Lower lobe of right lung (tissue), 2 donors: ENCODE data around the gene GALNS. TPM values are rescaled to one million over a fixed set of nuclear protein-coding genes. Genes with fewer than 3 reads are reported as not detected.
A peak's percentile ranks its signal among the peaks of the same experiment; 100 is the strongest.

Experiments
- ATAC-seq, 2 donors: fragments of 200-7000 bp; cut with Tn5 transposase; one replicate each; pipeline ENCODE4 v1.9.1; 2020 to 2022; ENCODE audit warnings: mild to moderate bottlenecking in 2 of 2, moderate library complexity in 2 of 2
- DNase-seq: peaks from one replicate; pipeline ENCODE4 v3.0.0-alpha.2; 2020
- H3K27ac ChIP-seq: fragments of 200-600 bp; one replicate; pipeline ENCODE4 v1.8.0; 2022
- H3K27me3 ChIP-seq: fragments of 200-600 bp; one replicate; pipeline ENCODE4 v1.8.0; 2022; ENCODE audit warnings: low read depth
- H3K36me3 ChIP-seq: fragments of 200-600 bp; one replicate; pipeline ENCODE4 v1.8.0; 2022; ENCODE audit warnings: mild to moderate bottlenecking
- H3K4me1 ChIP-seq: fragments of 200-600 bp; one replicate; pipeline ENCODE4 v1.8.0; 2022
- H3K4me3 ChIP-seq: fragments of 200-600 bp; one replicate; pipeline ENCODE4 v1.8.0; 2022; ENCODE audit warnings: mild to moderate bottlenecking
- H3K9me3 ChIP-seq: fragments of 200-600 bp; one replicate; pipeline ENCODE4 v1.8.0; 2022
- CTCF ChIP-seq: fragments of 200-600 bp; IDR thresholded peaks from one replicate; pipeline ENCODE4 v1.8.0; 2022; ENCODE audit warnings: antibody characterized with exemption, mild to moderate bottlenecking
- intact Hi-C: fragments of 100-400 bp; cut with DNase I; formaldehyde crosslinking; loops from one replicate; pipeline ENCODE4 v1.11.0; 2022
- total RNA-seq: library from RNA; stranded (reverse); fragmentation: NEBNext Ultra II Directional; extraction: Animal tissue kit (Norgen Biotek cat#: 25700); gene quantifications from one replicate; pipeline ENCODE4 v1.2.1, GENCODE V29; 2021
- donor health status: DM: no; HTN: yes; CAD: no; lungs with severe emphysema.

GALNS gene
- total RNA-seq, 1 donor from 2014 or later: 48.5 TPM

- intact Hi-C loops: no loop called here
- H3K4me1 ChIP-seq: peaks cover 68% of the 10 kb centered on the region
Observed at GRCh38 chr16:88780142-88781062, 76.3 kb downstream of the GALNS start.

GRCh38 chr16:88779406-88780141, 77.2 kb downstream of the GALNS start:
- Histone ChIP-seq H3K27ac (peak overlapping the region; percentile 94), H3K36me3 (peaks cover 7% of the 10 kb centered on the region), H3K4me3 (no peak overlapping the region), H3K4me1 (peaks cover 74% of the 10 kb centered on the region), H3K27me3 (no peaks in the 10 kb centered on the region), H3K9me3 (no peaks in the 10 kb centered on the region)
- intact Hi-C loops: no loop called here
- ATAC-seq (no peak), DNase-seq (no peak)
- TF ChIP-seq CTCF: no peak

More at GRCh38 chr16:88780142-88781062, 76.3 kb downstream of the GALNS start:
- Histone ChIP-seq H3K27ac (peak overlapping the region; percentile 94), H3K27me3 (no peaks in the 10 kb centered on the region), H3K4me3 (peak overlapping the region; percentile 71), H3K9me3 (no peaks in the 10 kb centered on the region), H3K36me3 (peaks cover 7% of the 10 kb centered on the region)
- no peak for TF ChIP-seq CTCF
- DNase-seq (no peak), ATAC-seq (no peak)

- intact Hi-C loops: no loop called here
- Histone ChIP-seq H3K4me3 (no peak overlapping the region), H3K27ac (no peak overlapping the region), H3K27me3 (no peaks in the 10 kb centered on the region), H3K36me3 (peaks cover 7% of the 10 kb centered on the region), H3K4me1 (peaks cover 77% of the 10 kb centered on the region), H3K9me3 (no peaks in the 10 kb centered on the region)
- no peak for DNase-seq
- TF ChIP-seq CTCF: no peak
- ATAC-seq: no peak
Observed at GRCh38 chr16:88778541-88779065, 78.1 kb downstream of the GALNS start.

- no peak for DNase-seq
- TF ChIP-seq CTCF: no peak
- Histone ChIP-seq H3K27ac (no peak overlapping the region), H3K4me1 (peaks cover 77% of the 10 kb centered on the region), H3K36me3 (peaks cover 7% of the 10 kb centered on the region), H3K9me3 (no peaks in the 10 kb centered on the region), H3K27me3 (no peaks in the 10 kb centered on the region), H3K4me3 (no peak overlapping the region)
- intact Hi-C loops: no loop called here
- ATAC-seq: no peak
Observed at GRCh38 chr16:88778271-88778525, 78.5 kb downstream of the GALNS start.

- Histone ChIP-seq H3K9me3 (no peaks in the 10 kb centered on the region), H3K4me3 (no peak overlapping the region), H3K27me3 (no peaks in the 10 kb centered on the region), H3K36me3 (peaks cover 7% of the 10 kb centered on the region), H3K4me1 (peaks cover 77% of the 10 kb centered on the region), H3K27ac (no peak overlapping the region)
- intact Hi-C loops: no loop called here
- ATAC-seq: no peak
- DNase-seq: no peak
- TF ChIP-seq CTCF: no peak
Observed at GRCh38 chr16:88777471-88778270, 79.1 kb downstream of the GALNS start.
